ENCODE results near the gene SLCO2B1.

GRCh38 chr11:75107187-75107586, 43.7 kb upstream of the SLCO2B1 start:
- TF ChIP-seq CTCF (IDR thresholded peaks at IDR 0.05) (no peak), POLR2A (IDR thresholded peaks at IDR 0.05) (no peak)

All from testis (tissue), 2 donors.